A549 (cell line): ENCODE data around the gene ANP32D. TPM values are rescaled to one million over a fixed set of nuclear protein-coding genes. Genes with fewer than 3 reads are reported as not detected.

Experiments
- polyA plus RNA-seq, 4 experiments: library from polyadenylated mRNA; depleted of rRNA in 3 of 4; stranded (reverse); fragments of >200 nt; fragmentation: RNase III in 1 of 4; extraction: RNeasy Plus Mini Kit Qiagen cat#74134 plus additional on column Dnase treatment in 1 of 4; gene quantifications; 2 replicates in 3 of 4; 3 replicates in 1 of 4; pipeline ENCODE4 v1.2.3, GENCODE V29; 2011 to 2017

ANP32D gene
- polyA plus RNA-seq, 2 of the 4 experiments (the other 2 are of a cell fraction) = not detected

Other genes starting within 250 kb of the ANP32D start
- 11.2 and 11.8 TPM in 2 replicates for gene ZNF641, start 121.6 kb upstream of the ANP32D start, polyA plus RNA-seq (2011; rRNA removed)
- 6.5 to 9.1 TPM (median 7.8 TPM) in 3 replicates for gene ZNF641, start 121.6 kb upstream of the ANP32D start, polyA plus RNA-seq (2017; fragmentation: RNase III; extraction: RNeasy Plus Mini Kit Qiagen cat#74134 plus additional on column Dnase treatment)
- not detected in 2 replicates for gene C12orf54, start 9.9 kb downstream of the ANP32D start, polyA plus RNA-seq (2011; rRNA removed)
- not detected in 3 replicates for gene C12orf54, start 9.9 kb downstream of the ANP32D start, polyA plus RNA-seq (2017; fragmentation: RNase III; extraction: RNeasy Plus Mini Kit Qiagen cat#74134 plus additional on column Dnase treatment)
- gene OR8S1, start 53.1 kb downstream of the ANP32D start, polyA plus RNA-seq (2011; rRNA removed) = not detected in 2 replicates
- gene OR8S1, start 53.1 kb downstream of the ANP32D start, polyA plus RNA-seq (2017; fragmentation: RNase III; extraction: RNeasy Plus Mini Kit Qiagen cat#74134 plus additional on column Dnase treatment) = not detected in 3 replicates
- not detected in 2 replicates for gene LALBA, start 97.5 kb downstream of the ANP32D start, polyA plus RNA-seq (2011; rRNA removed)
- not detected in 3 replicates for gene LALBA, start 97.5 kb downstream of the ANP32D start, polyA plus RNA-seq (2017; fragmentation: RNase III; extraction: RNeasy Plus Mini Kit Qiagen cat#74134 plus additional on column Dnase treatment)
- gene KANSL2, start 209.7 kb downstream of the ANP32D start, polyA plus RNA-seq (2011; rRNA removed) = 59.4 and 62.8 TPM in 2 replicates
- gene KANSL2, start 209.7 kb downstream of the ANP32D start, polyA plus RNA-seq (2017; fragmentation: RNase III; extraction: RNeasy Plus Mini Kit Qiagen cat#74134 plus additional on column Dnase treatment) = 30.2 to 31.4 TPM (median 30.3 TPM) in 3 replicates
- gene CCNT1, start 244.1 kb downstream of the ANP32D start, polyA plus RNA-seq (2011; rRNA removed) = 54.5 and 56.2 TPM in 2 replicates
- gene CCNT1, start 244.1 kb downstream of the ANP32D start, polyA plus RNA-seq (2017; fragmentation: RNase III; extraction: RNeasy Plus Mini Kit Qiagen cat#74134 plus additional on column Dnase treatment) = 12.9 to 13.0 TPM (median 13.0 TPM) in 3 replicates